ENCODE results near the gene HLA-DQB2.
"Not testable (repeated sequence)": the region's sequence is repeated elsewhere in the genome, so short reads cannot be mapped to it uniquely, and the experiment has no call there.

The HLA-DQB2 gene

DNA sequence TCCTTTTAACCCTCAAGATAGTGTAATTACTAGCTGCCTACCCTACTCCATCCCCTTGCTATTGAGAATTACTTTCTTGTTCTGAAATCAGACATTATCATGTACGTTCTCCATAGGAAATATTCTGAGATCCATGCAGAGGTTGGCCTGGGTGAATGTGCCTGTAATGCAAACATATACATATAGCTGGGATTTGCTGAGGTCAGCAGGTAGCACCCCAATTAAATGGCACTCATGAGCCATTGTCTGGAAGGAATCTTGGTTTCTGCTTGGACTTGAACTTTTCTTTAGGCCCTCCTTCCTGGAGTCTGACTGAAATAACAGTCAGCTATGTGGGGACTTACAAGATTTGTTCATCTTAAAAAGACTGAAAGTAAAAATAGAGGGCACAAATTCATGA lies 3.7 kb downstream of the HLA-DQB2 start:
- H3K4me3 ChIP-seq (ENCODE audit: low read depth, low read length) = no peak overlapping the region
- no peak for DNase-seq (ENCODE audit: low read depth)

DNA sequence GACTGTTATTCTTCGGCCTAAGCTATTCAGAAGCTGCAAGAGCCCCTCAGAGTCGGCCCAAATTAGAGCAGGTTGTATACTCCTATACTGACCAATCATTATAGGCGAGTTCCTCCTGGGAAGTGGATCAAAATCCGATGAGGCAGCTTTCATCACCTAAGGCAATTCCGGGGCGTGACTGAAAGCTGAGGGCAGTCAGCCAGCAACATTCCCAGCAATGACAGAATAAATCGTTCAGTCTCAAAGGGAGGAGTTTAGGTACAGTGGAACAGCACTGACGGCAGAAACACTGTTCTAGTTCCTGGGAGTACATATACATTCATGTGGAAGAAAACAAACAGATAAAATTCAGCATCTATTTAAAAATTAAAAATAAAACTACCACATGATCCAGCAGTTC lies 10.8 kb downstream of the HLA-DQB2 start:
- DNase-seq (ENCODE audit: low read depth) = no peak
- no peak overlapping the region for H3K4me3 ChIP-seq (ENCODE audit: low read depth, low read length)

DNA sequence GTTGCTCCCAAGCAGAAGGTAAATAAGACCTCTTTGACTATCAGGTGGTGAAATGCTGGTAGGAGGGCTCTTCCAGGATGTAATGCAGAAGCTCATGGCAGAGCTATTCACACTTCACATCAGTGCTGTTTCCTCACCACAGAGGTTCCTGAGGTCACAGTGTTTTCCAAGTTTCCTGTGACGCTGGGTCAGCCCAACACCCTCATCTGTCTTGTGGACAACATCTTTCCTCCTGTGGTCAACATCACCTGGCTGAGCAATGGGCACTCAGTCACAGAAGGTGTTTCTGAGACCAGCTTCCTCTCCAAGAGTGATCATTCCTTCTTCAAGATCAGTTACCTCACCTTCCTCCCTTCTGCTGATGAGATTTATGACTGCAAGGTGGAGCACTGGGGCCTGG lies 17.7 kb downstream of the HLA-DQB2 start:
- not testable (repeated sequence) for DNase-seq (ENCODE audit: low read depth); H3K4me3 ChIP-seq (ENCODE audit: low read depth, low read length)

DNA sequence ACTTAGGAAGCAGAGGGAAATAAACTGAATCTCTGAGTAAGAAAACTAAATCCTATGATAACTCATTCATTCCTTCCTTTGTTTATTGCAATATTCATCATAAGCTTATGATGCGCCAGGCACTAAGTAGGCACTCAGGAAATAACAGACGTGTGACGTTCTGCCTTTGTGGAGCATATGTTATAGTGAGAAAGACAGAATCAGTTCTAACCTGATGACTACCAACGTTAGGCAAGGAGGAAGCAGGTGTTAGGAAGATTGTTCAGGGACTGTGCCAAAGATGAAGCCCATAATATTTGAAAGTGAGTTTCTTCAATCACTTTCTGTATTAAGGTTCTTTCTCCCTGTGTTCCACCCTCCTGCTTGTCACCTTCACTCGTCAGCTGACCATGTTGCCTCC lies 18.6 kb downstream of the HLA-DQB2 start:
- DNase-seq (ENCODE audit: low read depth) = no peak
- no peak overlapping the region for H3K4me3 ChIP-seq (ENCODE audit: low read depth, low read length)

DNA sequence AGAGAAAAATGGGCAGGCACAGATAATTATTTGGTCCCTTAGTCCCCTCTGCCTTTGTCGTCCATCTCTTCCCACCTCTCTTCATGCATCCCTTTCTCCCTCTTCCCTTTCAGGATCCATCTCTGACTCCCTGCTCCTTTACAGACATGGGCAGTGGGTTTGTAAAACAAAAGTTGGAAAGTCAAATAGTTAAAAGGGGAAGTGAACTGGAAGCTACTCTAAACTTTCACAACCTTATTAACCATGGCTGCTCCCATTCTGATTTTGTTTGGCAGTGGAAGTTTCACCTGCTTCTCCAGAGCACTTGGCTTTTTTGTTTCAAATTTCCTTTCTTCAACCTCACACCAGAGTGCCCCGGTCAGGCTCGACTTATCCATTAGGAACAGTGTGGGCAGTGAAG lies 21.0 kb downstream of the HLA-DQB2 start:
- H3K4me3 ChIP-seq (ENCODE audit: low read depth, low read length) = no peak overlapping the region
- DNase-seq (ENCODE audit: low read depth) = no peak

DNA sequence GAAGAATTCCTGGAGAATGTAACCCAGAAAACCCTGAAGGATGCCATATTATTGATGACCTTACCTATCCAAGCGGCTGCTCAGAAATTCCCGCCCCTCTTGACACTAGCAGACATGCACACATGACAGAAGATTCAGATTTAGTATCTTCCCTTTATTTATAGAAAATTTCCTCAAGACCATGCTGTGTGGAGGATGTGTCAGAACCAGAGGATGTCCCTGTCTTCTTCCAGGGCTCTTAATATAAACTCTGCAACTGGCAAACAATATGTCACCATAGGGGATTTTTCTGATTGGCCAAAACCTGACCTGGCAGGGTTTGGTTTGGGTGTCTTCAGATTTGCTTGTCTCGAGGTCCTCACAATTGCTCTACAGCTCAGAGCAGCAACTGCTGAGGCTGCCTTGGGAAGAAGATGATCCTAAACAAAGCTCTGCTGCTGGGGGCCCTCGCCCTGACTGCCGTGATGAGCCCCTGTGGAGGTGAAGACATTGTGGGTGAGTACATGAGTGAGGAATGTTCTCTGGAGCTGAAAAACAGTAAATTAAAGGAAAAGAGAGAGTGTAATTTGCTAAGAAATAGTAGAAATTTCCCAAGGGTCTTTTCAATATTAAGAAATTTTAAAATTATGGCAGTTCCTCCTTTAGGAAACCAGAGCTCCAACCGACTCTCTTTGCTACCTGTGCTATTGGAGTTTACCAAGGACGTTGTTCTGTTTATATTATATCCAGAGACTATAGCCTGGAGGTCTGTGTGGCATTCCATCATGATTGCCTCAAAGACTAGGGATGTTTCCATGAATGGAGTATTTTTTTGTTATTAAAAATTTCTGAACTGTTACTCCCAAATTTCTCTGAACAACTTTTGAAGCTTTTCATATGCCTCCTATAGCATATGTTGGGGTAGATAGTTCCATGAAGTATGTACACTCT lies 22.0 kb downstream of the HLA-DQB2 start, which contains the start of gene HLA-DQA2:
Gene HLA-DQA2, plus strand, starts transcription at position 361 of the 930 bp plus-strand sequence. Its CDS starts 53 bp downstream, at position 414.
- no peak within 1 kb of the TSS for H3K4me3 ChIP-seq (ENCODE audit: low read depth, low read length)
- DNase-seq (ENCODE audit: low read depth) = no peak

DNA sequence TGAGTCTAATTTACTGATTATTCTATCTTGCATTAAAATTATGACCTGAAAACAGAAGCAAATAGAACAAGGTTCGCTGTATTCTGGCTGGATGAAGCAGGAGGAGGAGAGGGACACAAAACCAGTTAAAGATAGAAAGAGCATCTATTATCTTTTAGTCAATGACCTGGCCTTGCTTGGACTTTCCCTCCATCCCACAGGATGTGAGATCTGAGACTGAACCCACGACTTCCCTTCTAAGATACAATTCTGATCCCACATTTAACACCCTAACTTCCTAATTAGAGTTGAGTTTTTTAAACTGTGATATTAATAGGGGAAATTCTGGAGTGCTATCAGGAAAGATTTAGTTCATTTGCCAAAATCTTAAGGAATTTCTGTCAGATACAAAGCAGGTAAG lies 25.2 kb downstream of the HLA-DQB2 start:
- H3K4me3 ChIP-seq (ENCODE audit: low read depth, low read length) = no peak overlapping the region
- no peak for DNase-seq (ENCODE audit: low read depth)

DNA sequence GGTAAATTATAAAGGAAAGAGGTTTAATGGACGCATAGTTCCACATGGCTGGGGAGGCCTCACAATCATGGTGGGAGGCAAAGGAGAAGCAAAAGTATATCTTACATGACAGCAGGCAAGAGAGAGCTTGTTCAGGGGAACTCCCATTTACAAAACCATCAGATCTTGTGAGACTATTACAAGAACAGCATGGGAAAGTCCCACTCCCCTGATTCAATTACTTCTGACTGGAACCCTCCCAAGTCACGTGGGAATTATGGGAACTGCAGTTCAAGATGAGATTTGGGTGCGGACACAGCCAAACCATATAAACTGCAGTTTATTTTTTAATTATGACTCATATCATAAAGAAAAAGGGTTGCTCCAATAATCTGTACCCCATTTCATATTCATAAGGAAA lies 44.5 kb downstream of the HLA-DQB2 start:
- no peak for DNase-seq (ENCODE audit: low read depth)
- no peak overlapping the region for H3K4me3 ChIP-seq (ENCODE audit: low read depth, low read length)

DNA sequence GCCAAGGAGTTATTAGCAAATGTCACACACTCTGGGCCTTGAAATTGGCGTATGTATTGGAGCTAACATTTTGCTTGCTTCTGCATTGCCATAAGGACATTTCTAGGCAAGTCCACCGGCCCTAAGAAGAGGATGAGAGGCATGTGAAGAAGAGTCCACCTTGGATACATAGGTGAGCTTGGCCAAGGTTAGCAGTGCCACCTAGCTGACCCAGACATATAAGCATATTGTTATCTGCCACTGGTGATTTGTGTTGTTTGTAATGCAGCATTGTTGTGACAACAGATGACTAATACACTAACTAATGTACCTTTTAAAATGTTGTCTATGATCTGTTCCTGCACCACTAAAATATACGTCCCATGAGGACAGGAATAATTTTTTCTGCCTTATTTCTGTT lies 46.9 kb downstream of the HLA-DQB2 start:
- DNase-seq (ENCODE audit: low read depth) = no peak

DNA sequence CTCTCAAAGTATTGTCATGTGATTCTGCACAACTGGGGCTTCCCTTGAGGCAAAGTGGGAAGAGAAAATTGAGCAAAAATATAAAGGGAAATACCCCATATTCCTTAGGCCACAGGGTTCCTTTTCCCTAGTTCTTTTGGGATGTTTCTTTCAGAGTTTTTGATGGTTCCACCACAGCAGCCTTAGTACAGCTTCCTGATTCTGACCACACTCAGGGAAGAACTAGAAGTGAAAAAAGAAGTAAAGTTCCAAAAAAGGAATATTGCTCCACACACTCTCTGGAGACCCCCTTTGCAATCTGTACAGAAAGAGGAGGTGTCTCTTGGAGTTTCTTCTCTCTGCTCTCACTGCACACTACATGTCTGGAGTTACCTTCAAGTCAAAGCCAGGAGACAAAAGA lies 50.1 kb downstream of the HLA-DQB2 start:
- no peak for DNase-seq (ENCODE audit: low read depth)
- no peak overlapping the region for H3K4me3 ChIP-seq (ENCODE audit: low read depth, low read length)

More for the DNA sequence above, 46.9 kb downstream of the HLA-DQB2 start:
- H3K4me3 ChIP-seq (ENCODE audit: low read depth, low read length) = no peak overlapping the region

DNA sequence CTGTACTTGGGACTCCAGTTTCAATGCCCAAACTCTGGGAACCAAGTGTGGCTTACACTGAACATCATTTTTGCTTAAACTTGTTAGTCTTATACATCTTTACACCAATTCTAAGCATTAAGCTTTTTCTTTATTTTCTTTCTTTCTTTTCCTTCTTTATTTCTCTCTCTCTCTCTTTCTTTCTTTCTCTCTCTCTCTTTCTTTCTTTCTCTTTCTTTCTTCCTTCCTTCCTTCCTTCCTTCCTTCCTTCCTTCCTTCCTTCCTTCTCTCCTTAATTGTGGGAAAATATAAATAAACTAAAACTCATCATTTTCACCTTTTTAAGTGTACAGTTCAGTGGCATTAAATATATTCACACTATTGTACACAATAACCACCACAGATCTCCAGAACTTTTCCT lies 53.7 kb downstream of the HLA-DQB2 start:
- DNase-seq (ENCODE audit: low read depth) = no peak
- H3K4me3 ChIP-seq (ENCODE audit: low read depth, low read length) = no peak overlapping the region
